Measurements from ENCODE around the gene IL36G. TPM values are rescaled to one million over a fixed set of nuclear protein-coding genes. Genes with fewer than 3 reads are reported as not detected.

The IL36G gene
- total and polyA plus RNA-seq, 3 experiments from 2014 or later, result not detected

- Histone ChIP-seq H3K27ac (ENCODE audit: low read depth, low read length) (no peak overlapping the region), H3K36me3 (ENCODE audit: insufficient read depth, low read length) (no peaks in the 10 kb centered on the region), H3K4me3 (ENCODE audit: low read length) (peak overlapping the region; percentile 6), H3K4me1 (ENCODE audit: insufficient read depth, low read length) (peaks cover 37% of the 10 kb centered on the region), H3K9me3 (ENCODE audit: low read length) (peaks cover 12% of the 10 kb centered on the region), H3K27me3 (ENCODE audit: insufficient read depth, low read length, poor library complexity, severe bottlenecking) (no peaks in the 10 kb centered on the region)
- POLR2A ChIA-PET, result no interaction called here
- Mint-ChIP-seq H3K4me1 (peaks cover 23 to 34% (median 33%) of the 10 kb centered on the region in 3 donors), H3K27me3 (peaks cover 5 to 15% of the 10 kb centered on the region in 2 donors), H3K9me3 (peaks cover 28 to 37% (median 31%) of the 10 kb centered on the region in 5 donors), H3K36me3 (peaks cover 0 to 27% (median 6%) of the 10 kb centered on the region in 3 donors), H3K27ac (peak overlapping the region; percentile 43 to 90 (median 80)), H3K4me3 (peak overlapping the region in 5 of 7 donors; percentile 2 to 70 (median 9))
- no peak for DNase-seq
- CTCF ChIA-PET, result interaction anchor here (0.7 kb wide), 1 partner anchor 83 kb away, joined by 3 read pairs; no protein-coding TSS in a partner anchor
Measured at GRCh38 chr2:112997151-112997550, 19.3 kb downstream of the IL36G start.

GRCh38 chr2:113000436-113000835, 22.6 kb downstream of the IL36G start:
- DNase-seq, result no peak
- Histone ChIP-seq H3K36me3 (ENCODE audit: insufficient read depth, low read length) (no peaks in the 10 kb centered on the region), H3K4me3 (ENCODE audit: low read length) (no peak overlapping the region), H3K27me3 (ENCODE audit: insufficient read depth, low read length, poor library complexity, severe bottlenecking) (no peaks in the 10 kb centered on the region), H3K9me3 (ENCODE audit: low read length) (peaks cover 10% of the 10 kb centered on the region), H3K27ac (ENCODE audit: low read depth, low read length) (no peak overlapping the region), H3K4me1 (ENCODE audit: insufficient read depth, low read length) (peaks cover 20% of the 10 kb centered on the region)
- Mint-ChIP-seq H3K4me3 (no peak overlapping the region), H3K36me3 (peaks cover 0 to 27% (median 1%) of the 10 kb centered on the region in 3 donors), H3K9me3 (peaks cover 16 to 30% (median 24%) of the 10 kb centered on the region in 5 donors), H3K27ac (peak overlapping the region in 1 of 8 donors; percentile 22), H3K4me1 (peaks cover 19 to 23% (median 23%) of the 10 kb centered on the region in 3 donors), H3K27me3 (peaks cover 5 to 7% of the 10 kb centered on the region in 2 donors)
- CTCF ChIA-PET, result interaction anchor here (1.0 kb wide), 1 partner anchor 206 kb away, joined by 3 read pairs; no protein-coding TSS in a partner anchor
- POLR2A ChIA-PET, result no interaction called here

GRCh38 chr2:113002677-113003076, 24.9 kb downstream of the IL36G start:
- peaks cover 10% of the 10 kb centered on the region for H3K9me3 ChIP-seq (ENCODE audit: low read length)
- H3K4me1 ChIP-seq (ENCODE audit: insufficient read depth, low read length), result peaks cover 2% of the 10 kb centered on the region
- H3K27me3 Mint-ChIP-seq, result peaks cover 5 to 7% of the 10 kb centered on the region in 2 donors
- H3K9me3 Mint-ChIP-seq, result peaks cover 16 to 30% (median 24%) of the 10 kb centered on the region in 5 donors
- peaks cover 0 to under 1% (median under 1%) of the 10 kb centered on the region in 3 donors for H3K4me1 Mint-ChIP-seq
- H3K4me3 ChIP-seq (ENCODE audit: low read length), result no peak overlapping the region
- ChIA-PET CTCF (no interaction called here), POLR2A (no interaction called here)
- peaks cover 0 to 27% (median 1%) of the 10 kb centered on the region in 3 donors for H3K36me3 Mint-ChIP-seq
- no peak overlapping the region for H3K4me3 Mint-ChIP-seq
- H3K27ac ChIP-seq (ENCODE audit: low read depth, low read length), result no peak overlapping the region
- no peak overlapping the region for H3K27ac Mint-ChIP-seq
- no peaks in the 10 kb centered on the region for H3K27me3 ChIP-seq (ENCODE audit: insufficient read depth, low read length, poor library complexity, severe bottlenecking)
- H3K36me3 ChIP-seq (ENCODE audit: insufficient read depth, low read length), result no peaks in the 10 kb centered on the region
- no peak for DNase-seq

GRCh38 chr2:113005030-113005509, 27.3 kb downstream of the IL36G start, which contains the start of gene IL36A:
IL36A (plus strand) TSS chr2:113005459; CDS start chr2:113005872, 413 bp downstream.
- Histone ChIP-seq H3K27me3 (ENCODE audit: insufficient read depth, low read length, poor library complexity, severe bottlenecking) (no peaks in the 10 kb centered on the region), H3K4me1 (ENCODE audit: insufficient read depth, low read length) (no peaks in the 10 kb centered on the region), H3K4me3 (ENCODE audit: low read length) (no peak within 1 kb of the TSS), H3K27ac (ENCODE audit: low read depth, low read length) (no peak within 1 kb of the TSS), H3K9me3 (ENCODE audit: low read length) (peaks cover 3% of the 10 kb centered on the region), H3K36me3 (ENCODE audit: insufficient read depth, low read length) (no peaks in the 10 kb centered on the region)
- no peak within 1 kb of the TSS for H3K27ac Mint-ChIP-seq
- H3K27me3 Mint-ChIP-seq, result peaks cover 3 to 7% of the 10 kb centered on the region in 2 donors
- H3K9me3 Mint-ChIP-seq, result peaks cover 16 to 18% (median 17%) of the 10 kb centered on the region in 5 donors
- ChIA-PET CTCF (no interaction called here), POLR2A (no interaction called here)
- no peak within 1 kb of the TSS for H3K4me3 Mint-ChIP-seq
- no peak for DNase-seq
- H3K4me1 Mint-ChIP-seq, result no peaks in the 10 kb centered on the region
- peaks cover 0 to 14% (median 1%) of the 10 kb centered on the region in 3 donors for H3K36me3 Mint-ChIP-seq

- Histone ChIP-seq H3K4me3 (ENCODE audit: low read length) (no peak overlapping the region), H3K36me3 (ENCODE audit: insufficient read depth, low read length) (no peaks in the 10 kb centered on the region), H3K4me1 (ENCODE audit: insufficient read depth, low read length) (no peaks in the 10 kb centered on the region), H3K27me3 (ENCODE audit: insufficient read depth, low read length, poor library complexity, severe bottlenecking) (no peaks in the 10 kb centered on the region), H3K9me3 (ENCODE audit: low read length) (no peaks in the 10 kb centered on the region), H3K27ac (ENCODE audit: low read depth, low read length) (no peak overlapping the region)
- Mint-ChIP-seq H3K4me1 (no peaks in the 10 kb centered on the region), H3K4me3 (no peak overlapping the region), H3K27me3 (peaks cover under 1 to 18% of the 10 kb centered on the region in 2 donors), H3K9me3 (no peaks in the 10 kb centered on the region), H3K36me3 (no peaks in the 10 kb centered on the region), H3K27ac (no peak overlapping the region)
- CTCF ChIA-PET, result no interaction called here
- no peak for DNase-seq
- POLR2A ChIA-PET, result no interaction called here
Measured at GRCh38 chr2:113007250-113007649, 29.4 kb downstream of the IL36G start.

- CTCF ChIA-PET, result no interaction called here
- H3K27ac Mint-ChIP-seq, result no peak overlapping the region
- H3K9me3 Mint-ChIP-seq, result no peaks in the 10 kb centered on the region
Measured at GRCh38 chr2:113009622-113010021, 31.8 kb downstream of the IL36G start.

GRCh38 chr2:113010088-113010487, 32.3 kb downstream of the IL36G start:
- no peaks in the 10 kb centered on the region for H3K27me3 ChIP-seq (ENCODE audit: insufficient read depth, low read length, poor library complexity, severe bottlenecking)
- H3K36me3 Mint-ChIP-seq, result no peaks in the 10 kb centered on the region
- peaks cover 6 to 31% of the 10 kb centered on the region in 2 donors for H3K27me3 Mint-ChIP-seq
- H3K4me1 ChIP-seq (ENCODE audit: insufficient read depth, low read length), result no peaks in the 10 kb centered on the region
- H3K4me1 Mint-ChIP-seq, result no peaks in the 10 kb centered on the region
- no peak overlapping the region for H3K27ac Mint-ChIP-seq
- no peaks in the 10 kb centered on the region for H3K9me3 Mint-ChIP-seq
- POLR2A ChIA-PET, result no interaction called here
- CTCF ChIA-PET, result no interaction called here
- no peak overlapping the region for H3K4me3 Mint-ChIP-seq
- H3K36me3 ChIP-seq (ENCODE audit: insufficient read depth, low read length), result no peaks in the 10 kb centered on the region
- H3K27ac ChIP-seq (ENCODE audit: low read depth, low read length), result no peak overlapping the region
- no peak overlapping the region for H3K4me3 ChIP-seq (ENCODE audit: low read length)
- H3K9me3 ChIP-seq (ENCODE audit: low read length), result no peaks in the 10 kb centered on the region
- no peak for DNase-seq

More at GRCh38 chr2:113009622-113010021, 31.8 kb downstream of the IL36G start:
- Histone ChIP-seq H3K27ac (ENCODE audit: low read depth, low read length) (no peak overlapping the region), H3K36me3 (ENCODE audit: insufficient read depth, low read length) (no peaks in the 10 kb centered on the region), H3K9me3 (ENCODE audit: low read length) (no peaks in the 10 kb centered on the region), H3K4me3 (ENCODE audit: low read length) (no peak overlapping the region), H3K27me3 (ENCODE audit: insufficient read depth, low read length, poor library complexity, severe bottlenecking) (no peaks in the 10 kb centered on the region), H3K4me1 (ENCODE audit: insufficient read depth, low read length) (no peaks in the 10 kb centered on the region)
- peaks cover 2 to 26% of the 10 kb centered on the region in 2 donors for H3K27me3 Mint-ChIP-seq
- POLR2A ChIA-PET, result no interaction called here
- H3K4me1 Mint-ChIP-seq, result no peaks in the 10 kb centered on the region
- no peaks in the 10 kb centered on the region for H3K36me3 Mint-ChIP-seq
- no peak overlapping the region for H3K4me3 Mint-ChIP-seq
- no peak for DNase-seq

GRCh38 chr2:113011108-113011507, 33.3 kb downstream of the IL36G start:
- Mint-ChIP-seq H3K4me3 (no peak overlapping the region), H3K9me3 (no peaks in the 10 kb centered on the region), H3K27me3 (peaks cover 7 to 36% of the 10 kb centered on the region in 2 donors), H3K36me3 (no peaks in the 10 kb centered on the region), H3K4me1 (no peaks in the 10 kb centered on the region), H3K27ac (no peak overlapping the region)
- ChIA-PET POLR2A (no interaction called here), CTCF (no interaction called here)
- H3K27ac ChIP-seq (ENCODE audit: low read depth, low read length), result no peak overlapping the region
- H3K4me1 ChIP-seq (ENCODE audit: insufficient read depth, low read length), result peaks cover 6% of the 10 kb centered on the region
- no peaks in the 10 kb centered on the region for H3K9me3 ChIP-seq (ENCODE audit: low read length)
- no peak overlapping the region for H3K4me3 ChIP-seq (ENCODE audit: low read length)
- H3K27me3 ChIP-seq (ENCODE audit: insufficient read depth, low read length, poor library complexity, severe bottlenecking), result no peaks in the 10 kb centered on the region
- H3K36me3 ChIP-seq (ENCODE audit: insufficient read depth, low read length), result no peaks in the 10 kb centered on the region
- DNase-seq, result no peak

Data from CD8-positive, alpha-beta memory T cell (primary cell).